ENCODE measurements around the gene NDOR1.

NDOR1 gene

DNA sequence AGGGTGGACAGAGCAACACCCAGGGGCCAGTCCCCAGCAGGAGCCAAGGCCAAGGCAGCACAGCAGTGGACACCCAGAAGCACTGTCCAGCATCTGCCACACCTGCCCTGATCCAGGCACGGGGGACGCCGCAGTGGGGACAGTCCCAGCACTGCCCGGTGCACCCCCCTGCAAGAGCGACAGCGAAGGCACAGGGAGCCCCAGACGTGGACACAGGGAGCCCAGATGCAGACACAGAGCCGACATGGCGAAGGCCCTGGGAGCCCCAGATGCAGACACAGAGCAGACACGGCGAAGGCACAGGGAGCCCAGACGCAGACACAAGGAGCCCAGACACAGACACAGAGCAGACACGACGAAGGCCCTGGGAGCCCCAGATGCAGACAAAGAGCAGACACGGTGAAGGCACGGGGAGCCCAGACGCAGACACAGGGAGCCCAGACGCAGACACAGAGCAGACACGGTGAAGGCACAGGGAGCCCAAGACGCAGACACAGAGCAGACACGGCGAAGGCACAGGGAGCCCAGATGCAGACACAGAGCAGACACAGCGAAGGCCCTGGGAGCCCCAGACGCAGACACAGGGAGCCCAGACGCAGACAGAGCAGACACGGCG, 21.4 kb upstream of the NDOR1 start:
- no peak for DNase-seq

DNA sequence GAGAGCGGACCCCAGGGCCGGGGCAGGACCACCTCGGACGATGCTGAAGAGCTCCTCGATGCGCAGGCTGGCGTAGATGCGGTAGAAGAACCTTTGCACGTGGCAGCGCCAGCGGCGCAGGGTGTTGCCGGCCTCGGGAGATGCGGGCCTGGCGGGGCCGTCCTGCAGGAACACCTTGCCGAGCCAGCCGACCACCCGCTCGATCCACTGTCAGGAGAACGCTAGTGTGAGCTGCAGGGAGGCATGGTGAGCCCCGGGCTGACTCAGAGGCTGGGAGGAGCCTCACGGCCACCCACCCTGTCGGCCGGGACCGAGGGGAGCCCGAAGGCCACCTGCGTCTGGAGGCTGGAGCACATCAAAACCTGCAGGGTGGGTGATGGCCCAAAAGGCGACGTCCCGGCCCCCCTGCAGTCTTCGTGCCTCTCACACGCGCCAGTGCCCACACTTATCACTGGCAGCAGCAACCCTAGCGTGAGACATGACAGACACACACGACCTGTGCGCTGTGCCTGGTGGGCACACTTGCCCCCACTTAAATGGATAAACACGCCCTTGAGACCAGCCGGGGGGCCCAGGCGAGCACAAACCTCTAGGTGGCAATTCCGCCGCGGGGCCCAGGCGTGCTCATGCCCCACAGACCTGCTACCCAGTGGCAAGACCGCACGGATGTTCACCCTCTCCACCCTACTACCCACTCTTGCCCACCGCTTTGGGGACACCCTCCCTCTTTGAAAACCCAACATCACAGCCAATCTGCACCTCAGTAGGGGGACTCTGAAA, 20.4 kb upstream of the NDOR1 start:
- no peak for DNase-seq

DNA sequence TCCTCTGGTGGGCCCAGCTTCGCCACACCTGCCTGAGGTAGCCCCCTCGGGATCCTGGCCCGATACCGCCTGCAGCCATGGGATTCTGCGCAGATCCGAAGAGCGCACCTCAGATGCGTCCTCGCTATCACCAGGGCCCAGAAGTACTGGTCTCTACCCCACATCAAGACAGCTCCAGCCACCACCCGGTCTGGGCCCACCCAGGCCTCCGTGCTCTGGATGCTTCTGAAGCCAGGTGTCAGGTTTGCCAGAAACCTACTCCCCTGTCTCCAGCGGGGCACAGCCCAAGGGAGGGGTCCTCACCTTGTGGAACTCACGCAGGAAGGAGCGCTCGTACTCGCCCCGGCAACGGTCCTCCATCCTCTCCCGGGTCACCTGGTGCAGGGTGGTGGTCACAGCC, 19.6 kb upstream of the NDOR1 start:
- DNase-seq: no peak

DNA sequence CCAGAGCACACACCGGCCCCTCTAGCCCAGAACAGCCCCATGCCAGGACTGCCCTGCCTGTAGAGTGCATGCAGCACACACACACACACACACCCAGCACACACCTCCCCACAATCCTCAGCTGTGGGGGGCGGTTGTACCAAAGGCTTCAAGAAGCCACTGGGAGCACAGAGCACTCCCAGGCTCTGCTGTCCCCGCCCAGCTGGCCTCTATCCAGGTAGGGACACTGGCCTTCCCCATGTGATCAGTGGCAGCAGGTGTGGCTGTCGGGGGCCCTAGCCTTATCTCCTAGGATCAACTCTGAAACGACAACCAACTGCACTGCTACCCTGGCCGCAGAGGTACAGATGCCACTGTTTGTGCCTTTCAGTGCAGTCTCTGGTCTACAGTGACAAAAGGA, 19.1 kb upstream of the NDOR1 start:
- no peak for DNase-seq

DNA sequence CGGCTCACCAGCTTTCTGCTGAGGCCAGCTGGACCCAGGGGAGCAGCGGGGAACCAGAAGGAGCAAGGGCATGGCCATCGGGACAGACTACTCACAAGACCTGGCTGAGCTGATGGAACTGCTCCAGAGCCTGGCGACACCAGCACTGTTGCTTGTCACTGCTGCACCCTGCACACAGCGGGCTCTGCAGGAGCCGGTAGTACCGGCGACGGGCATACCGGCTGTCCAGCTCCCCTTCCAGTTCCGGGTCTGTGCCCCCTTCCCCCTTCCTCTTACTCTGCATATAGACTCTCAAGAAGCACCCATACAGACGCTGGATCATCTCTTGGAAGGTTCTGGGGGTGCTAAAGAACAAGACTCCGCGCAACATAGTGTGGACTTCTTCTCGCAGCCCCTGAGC, 18.1 kb upstream of the NDOR1 start:
- no peak for DNase-seq

DNA sequence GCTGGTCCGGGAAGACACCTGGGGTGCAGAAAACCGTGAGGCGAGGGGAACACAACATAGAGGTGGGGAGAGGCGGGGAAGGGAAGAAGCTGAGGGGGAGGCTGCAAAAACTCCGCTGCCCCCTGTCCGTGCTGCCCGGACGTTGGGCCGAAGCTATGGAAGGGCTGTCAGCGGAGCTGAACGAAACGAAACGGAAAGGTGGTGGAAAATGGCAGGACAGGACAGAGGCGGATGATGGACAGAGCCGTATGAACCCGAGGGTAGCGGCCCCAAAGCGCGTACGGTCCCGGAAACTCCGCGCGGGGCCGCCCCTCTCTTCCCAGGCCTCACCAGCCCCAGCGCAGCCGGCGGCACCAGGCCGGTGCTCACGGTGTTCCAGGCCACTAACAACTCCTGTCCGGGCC, 17.4 kb upstream of the NDOR1 start:
- no peak for DNase-seq

DNA sequence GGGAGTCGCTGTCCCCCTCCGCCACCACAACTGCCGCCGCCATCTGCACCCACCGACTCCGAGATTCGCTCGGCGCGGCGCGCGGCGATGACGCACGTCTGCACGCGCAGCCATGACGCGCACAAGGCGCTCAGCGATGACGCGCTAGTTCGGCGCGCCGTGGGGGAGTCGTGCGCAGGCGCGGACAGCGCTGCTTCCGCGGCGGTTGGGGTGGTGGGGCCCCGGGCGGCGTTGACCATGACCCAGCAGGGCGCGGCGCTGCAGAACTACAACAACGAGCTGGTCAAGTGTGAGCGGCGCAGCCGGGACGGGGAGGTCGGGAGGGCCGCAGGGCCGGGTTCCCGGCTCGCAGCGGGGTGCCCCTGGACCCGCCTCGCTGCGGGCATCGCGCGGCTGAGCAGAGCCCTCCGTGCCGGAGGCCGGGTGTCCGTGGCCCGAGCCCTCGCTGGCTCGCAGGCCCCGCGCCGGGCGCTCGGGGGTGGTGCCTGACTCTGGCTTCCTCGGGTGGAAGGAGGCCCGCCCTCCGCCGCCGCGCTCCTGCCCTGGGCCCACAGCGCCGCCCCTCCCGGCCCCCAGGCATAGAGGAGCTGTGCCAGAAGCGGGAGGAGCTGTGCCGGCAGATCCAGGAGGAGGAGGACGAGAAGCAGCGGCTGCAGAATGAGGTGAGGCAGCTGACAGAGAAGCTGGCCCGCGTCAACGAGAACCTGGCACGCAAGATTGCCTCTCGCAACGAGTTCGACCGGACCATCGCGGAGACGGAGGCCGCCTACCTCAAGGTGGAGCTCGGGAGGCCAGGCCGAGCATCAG, 16.8 kb upstream of the NDOR1 start, which contains the start of the genes ANAPC2 and SSNA1:
ANAPC2 (minus strand) TSS at position 71 of the 807 bp plus-strand sequence; CDS start at position 43, 28 bp downstream.
SSNA1 (plus strand) TSS at position 187 of the 807 bp plus-strand sequence; CDS start at position 238, 51 bp downstream.
- DNase-seq: peak; percentile 91 to 93

DNA sequence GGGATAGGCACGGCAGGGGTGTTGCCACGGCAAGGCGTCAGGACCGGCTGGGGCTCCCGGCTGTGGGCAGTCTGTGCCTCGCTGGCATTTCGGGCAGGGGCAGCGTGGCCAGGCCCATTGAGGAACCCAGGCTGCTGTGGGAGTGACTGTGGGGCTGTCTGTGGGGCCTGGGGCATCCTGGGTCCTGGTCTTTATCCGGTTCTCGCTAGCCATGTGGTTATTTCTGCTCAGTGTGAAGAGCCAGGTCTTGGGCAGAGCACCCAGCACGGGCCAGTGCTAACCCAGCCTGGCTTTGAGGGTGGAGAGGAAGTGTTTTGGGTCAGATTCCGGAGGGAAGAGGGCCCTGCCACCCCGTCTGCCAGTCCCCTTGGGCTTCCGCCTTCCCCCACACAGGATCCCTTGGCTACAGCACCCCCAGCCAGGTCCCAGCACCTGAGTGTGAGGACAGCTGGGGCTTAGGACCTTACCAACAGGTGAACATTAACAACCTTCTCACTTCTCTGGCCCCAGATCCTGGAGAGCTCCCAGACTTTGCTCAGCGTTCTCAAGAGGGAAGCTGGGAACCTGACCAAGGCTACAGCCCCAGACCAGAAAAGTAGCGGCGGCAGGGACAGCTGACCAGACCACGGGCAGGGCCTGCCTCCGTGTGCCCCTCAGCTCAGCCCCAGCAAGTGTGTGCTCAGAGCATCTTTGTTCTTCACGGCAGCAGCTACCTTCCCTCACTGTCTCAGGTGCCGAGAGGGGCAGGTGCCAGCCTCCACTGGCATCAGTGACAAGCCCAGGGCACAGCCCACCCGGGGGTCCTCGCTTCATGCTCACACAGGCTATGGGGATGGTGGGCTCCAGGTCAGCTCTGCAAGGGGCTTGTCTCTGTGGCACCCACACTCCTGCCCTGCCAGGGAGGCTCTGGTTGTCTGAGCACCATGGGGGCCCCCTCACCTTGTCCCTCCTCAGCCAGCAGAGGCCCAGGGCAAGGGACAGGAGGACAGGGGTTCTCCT, 15.9 kb upstream of the NDOR1 start:
- DNase-seq: no peak

DNA sequence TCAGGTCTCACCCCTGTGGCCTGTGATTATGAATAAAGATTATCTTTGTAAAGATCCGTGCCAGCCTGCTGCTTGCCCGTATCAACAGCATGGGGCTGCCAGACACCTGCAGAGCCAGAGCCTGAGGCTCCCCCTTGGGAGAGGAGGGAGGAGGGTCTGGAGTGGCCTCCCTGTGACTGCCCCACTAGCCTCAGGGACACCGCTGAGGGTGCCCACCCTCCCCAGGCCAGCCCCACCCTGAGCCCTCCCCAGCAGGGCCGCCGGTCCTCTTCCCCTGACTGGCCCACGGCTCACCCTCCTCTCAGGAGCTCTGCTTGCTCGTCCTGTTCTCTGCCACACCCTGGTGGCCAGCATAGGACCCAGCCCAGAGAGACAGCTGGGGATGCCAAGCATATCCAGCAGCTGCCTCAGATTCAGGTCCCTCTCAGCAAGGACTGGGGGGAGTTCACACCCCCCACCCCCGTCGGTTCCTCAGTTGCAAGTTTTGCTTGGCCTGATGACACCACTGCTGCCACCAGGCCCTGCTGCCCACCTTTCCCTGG, 15.1 kb upstream of the NDOR1 start:
- DNase-seq: no peak

DNA sequence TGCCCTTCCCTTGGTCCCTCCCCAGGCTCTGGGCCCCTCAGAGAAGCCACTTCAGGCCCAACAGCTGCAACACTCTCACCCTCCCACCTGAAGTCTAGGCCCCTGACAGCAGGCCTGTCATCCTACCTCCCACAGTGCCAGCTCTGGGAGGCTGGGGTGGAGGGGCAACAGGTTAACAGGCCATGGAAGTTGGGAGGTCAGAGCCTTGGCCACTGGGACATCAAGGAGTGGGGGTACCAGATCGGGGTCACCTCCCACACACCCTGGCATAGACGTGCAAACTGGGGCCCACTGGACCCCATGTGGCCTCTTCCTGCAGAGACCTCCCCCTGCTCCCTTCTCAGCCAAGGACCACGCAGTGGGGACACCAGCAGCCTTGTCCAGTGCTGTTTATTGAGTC, 14.3 kb upstream of the NDOR1 start:
- DNase-seq: no peak

DNA sequence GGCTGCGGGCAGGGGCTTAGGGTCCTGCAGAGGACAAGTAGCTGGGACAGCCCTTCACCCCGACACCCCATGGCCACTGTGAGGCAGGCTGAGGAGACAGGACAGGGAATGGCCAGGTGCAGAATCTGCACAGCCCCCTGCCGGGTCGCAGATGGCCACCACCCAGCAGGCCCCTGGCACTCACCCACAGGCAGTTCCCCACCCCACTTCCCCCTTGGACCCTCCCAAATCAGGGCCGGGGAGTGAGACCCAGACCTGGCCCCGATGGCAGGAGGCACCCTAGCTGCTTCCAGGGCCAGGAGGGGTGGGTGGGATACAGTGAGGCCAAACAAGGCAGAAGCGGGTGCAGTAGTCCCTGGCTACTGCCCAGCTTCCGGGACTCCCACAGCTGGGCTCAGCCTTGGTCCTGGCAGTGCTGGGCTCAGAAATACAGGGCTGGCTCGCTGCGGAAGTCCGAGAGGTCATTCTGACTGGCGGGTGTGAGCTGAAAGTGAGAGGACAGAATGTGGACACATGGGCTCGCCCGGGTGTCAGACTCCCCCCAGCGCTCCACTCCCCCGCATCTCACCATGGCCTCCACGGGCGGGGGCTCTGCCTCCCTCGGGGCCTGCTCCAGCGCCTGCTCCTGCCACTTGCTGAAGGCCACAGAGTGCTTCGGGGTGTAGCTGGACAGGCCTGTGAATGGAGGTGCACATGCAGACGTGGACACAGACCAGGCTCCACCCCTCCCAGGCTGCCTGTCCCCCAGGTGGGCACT, 13.6 kb upstream of the NDOR1 start:
- no peak for DNase-seq

DNA sequence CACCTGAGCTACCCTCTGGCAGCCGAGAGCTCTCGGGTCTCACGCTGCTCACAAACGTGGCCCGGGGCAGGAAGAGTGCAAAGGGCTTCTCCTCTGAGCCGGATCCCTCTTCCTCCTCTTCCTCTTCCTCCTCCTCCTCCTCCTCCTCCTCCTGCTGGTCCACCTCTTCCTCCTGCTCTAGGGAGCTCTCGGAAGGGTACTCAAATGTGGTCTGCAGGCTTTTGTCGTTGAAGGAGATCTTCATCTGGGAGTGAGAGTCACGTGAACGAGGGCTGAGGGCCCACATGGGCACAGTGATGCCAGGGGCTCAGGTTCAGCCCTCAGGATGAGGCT, 13.1 kb upstream of the NDOR1 start:
- no peak for DNase-seq

DNA sequence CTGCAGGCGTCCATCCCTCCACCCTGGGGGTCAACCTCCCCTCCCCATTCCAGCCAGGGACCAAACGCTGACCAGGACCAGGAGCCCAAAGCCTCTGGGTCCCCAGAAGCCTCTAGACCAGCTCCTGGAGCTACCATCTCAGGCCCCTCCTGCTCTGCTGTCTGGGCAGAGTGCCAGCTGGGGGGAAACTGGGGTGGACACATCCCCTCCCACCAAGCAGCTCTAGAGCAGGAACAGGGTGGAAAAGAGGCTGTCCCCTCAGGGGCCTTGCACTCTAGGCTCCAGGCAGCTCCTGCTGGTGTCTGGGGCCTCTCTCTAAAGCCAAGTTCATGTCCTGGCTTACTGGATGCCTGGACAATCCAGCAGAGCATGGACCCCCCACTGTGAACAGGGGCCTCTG, 12.6 kb upstream of the NDOR1 start:
- DNase-seq: no peak

DNA sequence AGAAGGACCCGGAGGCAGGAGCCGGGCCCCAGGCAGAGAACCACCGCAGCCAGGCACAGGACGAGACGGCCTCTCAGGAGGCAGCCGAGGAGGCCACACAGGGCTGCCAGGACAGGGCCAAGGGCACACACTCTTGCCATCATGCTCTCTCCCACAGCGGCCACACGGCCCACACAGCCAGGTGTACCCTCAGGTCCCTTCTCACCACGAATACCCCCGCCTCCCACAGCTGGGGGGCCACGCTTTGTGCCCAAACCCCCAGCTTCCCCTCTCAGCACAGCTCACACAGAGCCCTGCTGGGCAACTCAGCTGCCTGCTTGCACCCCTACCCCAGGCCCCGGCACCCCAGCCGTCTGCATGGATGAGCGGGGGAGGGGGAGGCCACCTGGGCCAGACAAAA, 11.7 kb upstream of the NDOR1 start:
- DNase-seq: no peak

DNA sequence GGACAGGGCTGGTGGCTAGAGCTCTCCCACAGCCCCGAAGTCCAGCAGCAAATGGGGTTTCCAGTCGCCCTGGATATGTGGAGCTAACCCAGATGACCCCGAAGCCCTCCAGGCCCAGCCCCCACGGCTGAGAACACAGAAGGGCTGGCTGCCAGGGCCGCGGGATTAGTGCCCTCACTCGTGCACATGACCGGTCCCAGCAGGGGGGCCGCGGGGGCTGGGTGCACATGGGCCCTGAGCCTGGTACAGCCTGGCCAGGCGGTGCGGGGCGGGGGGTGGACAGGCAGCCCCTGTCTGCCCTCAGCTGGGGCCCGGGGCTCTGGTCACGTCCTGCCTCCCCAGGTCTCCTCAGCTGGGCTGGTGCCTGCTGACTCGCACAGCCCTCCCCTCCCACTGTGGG, 11.1 kb upstream of the NDOR1 start:
- no peak for DNase-seq

DNA sequence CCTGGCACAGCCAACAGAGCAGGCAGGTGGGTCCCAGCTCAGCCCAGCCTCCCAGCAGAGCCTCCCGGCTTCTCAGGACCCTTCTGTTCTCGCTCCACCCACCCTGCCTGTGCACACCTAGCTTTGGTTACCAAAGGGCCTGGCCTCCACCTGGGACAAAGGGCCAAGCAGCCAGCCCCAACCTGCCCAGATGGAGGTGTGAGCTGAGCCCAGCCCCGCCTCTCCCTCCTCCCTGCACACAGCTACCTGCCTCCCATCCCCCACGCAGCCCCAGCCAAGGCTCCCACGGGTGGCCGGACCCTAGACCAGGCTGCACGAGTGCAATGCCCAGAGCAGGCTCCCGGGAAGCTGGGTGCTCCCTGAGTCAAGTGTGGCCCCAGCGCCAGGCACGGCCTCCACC, 10.6 kb upstream of the NDOR1 start:
- DNase-seq: no peak

DNA sequence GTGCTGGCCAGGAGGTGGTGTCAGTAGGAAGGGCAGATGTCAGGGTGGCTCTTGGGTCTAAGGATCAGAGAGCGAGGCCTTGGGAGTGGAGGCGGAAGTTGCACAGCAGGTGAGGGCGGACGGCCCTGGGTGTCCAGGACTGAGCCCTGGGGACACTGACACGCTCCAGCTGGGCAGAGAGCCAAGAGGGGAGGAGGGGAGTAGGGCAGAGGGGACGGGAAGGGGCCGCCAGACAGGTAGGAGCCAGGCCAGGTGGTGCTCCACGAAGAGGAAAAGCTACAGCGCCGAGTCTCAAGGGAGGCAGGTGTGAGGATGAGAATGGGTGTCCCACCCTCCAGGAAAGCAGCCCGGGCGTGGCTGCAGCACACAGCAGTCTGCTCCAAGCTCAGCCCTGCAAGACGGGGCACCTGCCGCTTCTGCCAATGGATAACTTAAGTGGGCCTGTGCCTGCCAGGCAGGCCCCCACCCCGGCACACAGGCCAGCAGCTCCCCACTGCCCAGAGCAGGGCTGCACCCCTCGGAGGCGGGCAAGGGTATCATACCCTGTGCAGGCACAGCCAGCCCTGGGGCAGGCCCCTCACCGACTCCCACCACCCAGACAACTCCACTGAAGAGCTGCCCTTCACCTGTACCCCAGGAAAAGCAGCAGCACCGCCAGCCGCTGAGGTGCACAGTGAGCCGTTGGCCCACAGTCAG, 9.8 kb upstream of the NDOR1 start:
- no peak for DNase-seq

DNA sequence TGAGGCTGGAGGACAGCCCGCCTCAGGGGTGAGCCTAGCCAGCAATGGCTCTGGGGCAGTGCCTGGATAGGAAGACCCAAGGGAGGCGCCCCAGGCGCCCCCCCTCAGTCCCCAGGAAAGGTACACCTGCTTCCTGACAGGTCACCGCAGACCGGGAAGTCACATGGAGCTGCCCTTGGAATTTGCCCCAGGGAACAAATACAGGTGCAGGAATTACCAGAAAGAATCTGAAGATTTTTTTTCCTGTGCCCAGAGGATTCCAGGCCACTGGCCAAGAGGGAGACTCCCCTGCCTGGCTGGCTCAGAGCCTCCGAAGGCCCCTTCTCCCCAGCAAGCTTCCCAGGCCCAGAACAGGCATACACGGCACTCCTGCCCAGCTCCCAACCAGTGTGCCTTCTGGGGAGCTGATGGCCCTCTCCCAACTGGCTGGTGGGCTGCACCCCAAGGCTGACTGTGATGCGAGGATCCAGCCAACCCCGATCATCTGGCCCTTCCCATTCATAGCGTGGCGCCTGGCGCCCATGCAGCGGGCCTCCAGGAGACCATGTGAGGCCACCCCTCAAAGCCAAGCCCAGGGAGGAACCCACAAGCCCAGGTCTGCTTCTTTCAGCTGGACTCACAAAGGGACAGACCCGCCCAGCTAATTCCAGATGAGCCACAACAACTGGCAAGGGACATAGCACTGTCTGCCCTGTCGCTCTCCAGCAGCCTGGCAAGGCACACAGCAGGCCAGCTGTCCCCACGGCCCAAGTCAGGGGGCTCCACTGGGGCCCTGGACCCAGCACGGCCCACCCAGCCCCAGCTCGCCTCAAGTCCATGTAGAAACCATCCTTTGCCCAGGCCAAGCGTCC, 7.2 kb upstream of the NDOR1 start:
- DNase-seq: no peak

DNA sequence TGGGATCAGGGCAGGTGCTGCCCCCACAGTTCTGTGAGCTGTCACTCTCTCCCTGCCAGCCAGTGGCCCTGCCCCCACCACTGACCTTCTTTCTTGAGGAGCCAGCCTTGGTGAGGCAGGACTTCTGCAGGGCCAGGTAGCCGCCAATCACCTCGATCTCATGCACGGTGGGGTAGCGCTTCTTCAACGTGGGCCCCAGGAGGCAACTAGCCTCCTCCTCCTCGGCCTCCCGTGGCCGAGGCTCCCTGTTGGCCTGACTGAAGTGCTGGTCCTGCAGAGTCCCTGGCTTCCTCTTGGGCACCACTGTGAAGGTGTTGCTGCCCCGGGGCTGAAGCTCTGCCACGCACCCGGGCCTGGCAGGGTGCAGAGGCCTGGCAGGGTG, 6.6 kb upstream of the NDOR1 start:
- DNase-seq: no peak

Data from activated CD4-positive, alpha-beta T cell treated with anti-CD3 and anti-CD28 coated beads, Interleukin-2, amount 50 U/mL, for 48 hours (primary cell).